Left cardiac atrium (tissue), 4 donors: ENCODE data around the gene DAB2IP. TPM values are rescaled to one million over a fixed set of nuclear protein-coding genes. Genes with fewer than 3 reads are reported as not detected.
"Not testable (repeated sequence)": the region's sequence is repeated elsewhere in the genome, so short reads cannot be mapped to it uniquely, and the experiment has no call there.

Experiments used
- ATAC-seq, 2 donors: fragments of 200-7000 bp; cut with Tn5 transposase; one replicate each; pipeline ENCODE4 v1.9.1; 2020; ENCODE audit warnings: mild to moderate bottlenecking in 2 of 2, moderate library complexity in 2 of 2
- DNase-seq: peaks from one replicate; pipeline ENCODE4 v3.0.0-alpha.2; 2020
- intact Hi-C, 2 donors: fragments of 100-400 bp; cut with DNase I; formaldehyde crosslinking; loops; one replicate each; pipeline versions ENCODE4 v1.14.1 to v1.15.1; 2022 to 2023
- long read RNA-seq: library from polyadenylated mRNA; unstranded; transcript quantifications from one replicate; pipeline ENCODE4 v2.0.0, GENCODE V29; 2021
- total RNA-seq, 2 donors: library from RNA; stranded (reverse); fragmentation: NEBNext Ultra II Directional; extraction: Animal tissue kit (Norgen Biotek cat#: 25700); gene quantifications; one replicate each; pipeline ENCODE4 v1.2.1, GENCODE V29; 2021
- donor health status: DM: no; HTN: yes; CAD: no.
- donor health status: DM: no; HTN: yes; CAD: no; lungs with severe emphysema.
- donor health status: DM: yes; HTN: yes; CAD: no.
- donor health status: Dilated cardiomyopathy.

The DAB2IP gene
- total RNA-seq: 10 to 100 TPM; 41.6 to 58.3 TPM
- long read RNA-seq, partial matches to known transcripts: 3 of 31 reads
- long read RNA-seq, other reads (novel, unspliced or antisense): 28 of 31 reads

DNA sequence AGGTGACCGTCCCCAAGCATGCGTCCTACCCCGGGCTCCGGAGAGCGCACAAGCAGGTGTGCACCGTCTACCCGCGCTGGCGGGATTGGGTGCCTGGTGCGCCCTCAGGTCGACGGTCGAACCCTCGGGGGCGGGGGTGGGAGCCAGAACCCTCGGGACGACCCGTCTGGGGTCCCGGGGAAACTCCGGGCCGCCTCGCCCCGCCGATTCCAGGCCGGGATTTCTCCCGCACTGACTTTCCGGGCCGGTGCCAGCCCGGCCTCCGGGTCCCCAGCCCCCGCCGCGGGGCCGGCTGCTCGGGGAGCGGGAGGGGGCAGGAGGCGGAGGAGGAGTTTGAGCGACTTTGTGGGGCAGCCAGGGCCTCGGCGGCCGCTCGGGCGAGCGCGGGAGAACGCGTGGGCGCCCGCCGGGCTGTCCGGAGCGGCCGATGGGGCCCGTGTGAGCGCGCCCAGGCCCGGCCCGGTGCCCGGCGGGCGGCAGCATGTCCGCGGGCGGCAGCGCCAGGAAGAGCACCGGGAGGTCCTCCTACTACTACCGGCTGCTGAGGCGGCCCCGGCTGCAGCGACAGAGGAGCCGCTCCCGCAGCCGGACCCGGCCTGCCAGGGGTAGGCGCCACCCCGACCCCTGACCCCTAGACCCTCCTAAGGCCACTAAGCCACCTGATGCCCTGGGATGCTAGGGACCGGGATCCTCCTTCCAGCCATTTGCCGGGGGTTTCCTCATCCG lies at the start of gene DAB2IP:
TSS of gene DAB2IP (plus strand) at position 340 of the 726 bp plus-strand sequence. CDS start at position 482, 142 bp downstream.
- ATAC-seq: peak; percentile 77 to 86
- intact Hi-C loops: loop anchor here in 1 of 2 donors (5.0 kb wide), 1 partner anchor 44 kb away; no protein-coding TSS in a partner anchor
- peak; percentile 64 for DNase-seq

DNA sequence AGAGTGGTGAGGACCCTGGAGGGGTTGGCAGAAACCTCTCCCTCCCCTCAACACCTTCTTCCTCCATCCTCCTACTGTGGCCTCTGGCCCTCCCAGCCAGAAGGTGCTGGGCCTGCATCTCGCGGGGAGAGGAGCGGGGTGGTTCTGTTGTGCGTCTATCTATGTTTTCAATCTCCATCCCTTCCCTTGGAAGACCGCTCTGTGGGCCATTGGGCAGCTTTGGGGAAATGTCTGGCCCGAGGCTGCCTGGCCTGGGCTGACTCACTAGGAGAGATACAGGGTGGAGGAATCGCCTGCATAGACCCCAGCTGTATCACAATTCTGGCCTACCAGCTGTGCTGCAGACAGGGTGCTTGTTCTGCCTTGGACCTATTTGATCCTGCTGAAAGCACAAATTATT lies 48.4 kb upstream of the DAB2IP start:
- DNase-seq (no peak), ATAC-seq (no peak)
- intact Hi-C loops: loop anchor here in 1 of 2 donors (10.0 kb wide), 1 partner anchor 48 kb away; no protein-coding TSS in a partner anchor

DNA sequence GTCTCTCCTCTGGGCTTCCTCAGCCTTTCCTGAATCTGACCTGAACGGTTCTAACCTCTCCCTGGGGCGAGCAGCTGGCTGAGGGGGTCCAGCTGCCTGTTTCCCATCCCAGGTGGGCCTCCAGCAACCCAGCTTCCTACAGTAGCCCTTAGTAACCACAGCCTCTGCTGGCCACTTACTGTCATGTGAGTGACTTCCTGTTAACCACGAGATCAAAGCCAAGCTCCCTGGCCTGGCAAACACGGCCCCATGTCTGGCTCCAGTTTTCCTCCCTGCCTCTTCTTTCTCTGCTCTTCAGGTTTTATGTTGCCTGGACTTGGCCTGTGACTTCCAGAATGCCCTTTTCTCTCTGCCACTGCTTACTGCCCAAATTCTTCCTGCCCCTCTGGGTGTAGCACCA lies 47.2 kb upstream of the DAB2IP start:
- intact Hi-C loops: loop anchor here in 1 of 2 donors (10.0 kb wide), 1 partner anchor 49 kb away; no protein-coding TSS in a partner anchor
- no peak for DNase-seq
- no peak for ATAC-seq

DNA sequence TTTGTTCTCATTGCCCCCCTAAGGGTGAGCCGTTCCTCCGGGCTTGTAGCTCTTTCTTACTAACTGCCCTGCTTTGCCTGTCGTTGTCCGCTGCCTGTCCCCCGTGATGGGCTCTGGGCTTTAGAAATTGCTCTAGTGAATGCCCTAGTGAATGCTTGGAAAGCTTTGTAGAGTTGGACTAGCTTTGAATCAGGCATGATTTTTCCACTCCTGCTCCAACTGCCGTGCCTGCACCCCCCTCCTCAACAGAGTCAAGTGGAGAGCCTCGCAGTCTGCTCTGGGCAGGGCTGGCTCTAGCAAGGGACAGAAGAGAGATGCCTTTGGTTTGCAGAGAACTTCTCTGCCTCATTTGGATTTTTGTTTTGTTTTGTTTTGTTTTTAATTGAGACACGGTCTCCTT lies 46.8 kb upstream of the DAB2IP start:
- no peak for DNase-seq
- no peak for ATAC-seq
- intact Hi-C loops: loop anchor here in 1 of 2 donors (5.0 to 10.0 kb wide), 2 partner anchors 48 to 50 kb away; partner anchors contain the start of gene DAB2IP

DNA sequence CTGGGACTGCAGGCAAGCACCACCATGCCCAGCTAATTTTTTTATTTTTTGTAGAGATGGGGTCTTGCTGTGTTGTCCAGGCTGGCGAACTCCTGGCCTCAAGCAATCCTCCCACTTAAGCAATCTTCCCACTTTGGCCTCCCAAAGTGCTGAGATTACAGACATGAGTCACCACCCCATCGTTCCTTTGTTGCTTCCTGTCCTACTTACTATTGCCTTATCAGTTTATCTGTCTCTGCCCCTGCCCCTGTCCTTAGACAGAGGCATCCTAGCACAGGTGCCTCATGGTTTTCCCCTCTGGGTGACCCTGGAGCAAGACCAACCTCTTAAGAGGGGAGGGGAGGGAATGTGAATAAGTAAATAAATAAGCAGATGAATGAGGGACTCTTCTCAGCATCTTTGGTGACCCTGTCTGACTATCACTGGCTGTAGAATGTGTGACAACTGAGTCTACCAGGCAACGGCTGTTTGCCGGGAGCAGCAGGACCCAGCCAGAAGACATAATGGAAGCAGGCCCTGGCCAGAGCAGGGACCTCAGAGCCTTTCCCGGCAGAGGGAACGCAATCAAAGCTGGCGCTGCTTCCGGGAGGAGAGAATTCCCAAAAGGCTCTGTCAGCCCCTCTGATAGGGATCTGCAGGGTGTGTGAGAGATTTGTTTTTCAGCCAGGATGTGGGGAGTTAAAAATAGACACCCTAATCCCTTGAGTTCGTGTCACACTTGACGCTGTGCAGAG lies 43.8 kb upstream of the DAB2IP start:
- intact Hi-C loops: loop anchor here in 1 of 2 donors (5.0 to 10.0 kb wide), 2 partner anchors 45 to 53 kb away; partner anchors contain the start of gene DAB2IP
- ATAC-seq (peak; percentile 75 to 83), DNase-seq (peak; percentile 78)

DNA sequence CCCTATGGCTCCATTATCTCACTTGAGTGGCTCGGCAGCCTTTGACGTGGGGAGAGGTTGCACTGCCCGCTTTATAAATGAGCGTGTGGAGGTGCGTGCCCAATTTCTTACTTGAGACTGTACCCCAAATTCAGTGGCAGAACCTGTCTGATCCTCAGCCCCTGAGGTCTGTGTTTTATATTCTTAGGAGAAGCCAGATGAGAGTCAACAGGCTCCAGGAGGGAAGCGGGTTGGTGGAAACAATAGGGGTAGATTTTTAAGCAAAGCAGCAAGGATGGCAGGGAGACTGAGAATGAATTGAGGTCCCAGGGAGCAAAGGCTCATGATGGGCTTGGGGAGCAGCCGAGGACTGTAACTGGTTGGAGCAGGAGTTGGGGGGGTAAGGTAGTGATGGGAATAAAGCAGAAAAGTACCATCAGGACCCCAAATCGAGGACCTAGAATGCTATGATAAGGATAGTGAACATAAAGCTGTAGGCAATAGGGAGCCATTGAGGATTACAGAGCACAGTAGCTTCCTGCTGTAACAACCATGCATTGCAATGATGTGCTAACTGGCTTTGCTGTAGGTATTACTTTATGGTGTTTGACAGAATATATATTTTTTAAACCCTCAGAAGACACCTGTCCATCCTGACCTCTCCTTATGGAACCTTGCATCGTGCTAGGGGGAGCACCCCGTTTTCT lies 43.1 kb upstream of the DAB2IP start:
- intact Hi-C loops: loop anchor here in 1 of 2 donors (5.0 to 10.0 kb wide), 2 partner anchors 44 to 54 kb away; partner anchors contain the start of gene DAB2IP
- no peak for DNase-seq

DNA sequence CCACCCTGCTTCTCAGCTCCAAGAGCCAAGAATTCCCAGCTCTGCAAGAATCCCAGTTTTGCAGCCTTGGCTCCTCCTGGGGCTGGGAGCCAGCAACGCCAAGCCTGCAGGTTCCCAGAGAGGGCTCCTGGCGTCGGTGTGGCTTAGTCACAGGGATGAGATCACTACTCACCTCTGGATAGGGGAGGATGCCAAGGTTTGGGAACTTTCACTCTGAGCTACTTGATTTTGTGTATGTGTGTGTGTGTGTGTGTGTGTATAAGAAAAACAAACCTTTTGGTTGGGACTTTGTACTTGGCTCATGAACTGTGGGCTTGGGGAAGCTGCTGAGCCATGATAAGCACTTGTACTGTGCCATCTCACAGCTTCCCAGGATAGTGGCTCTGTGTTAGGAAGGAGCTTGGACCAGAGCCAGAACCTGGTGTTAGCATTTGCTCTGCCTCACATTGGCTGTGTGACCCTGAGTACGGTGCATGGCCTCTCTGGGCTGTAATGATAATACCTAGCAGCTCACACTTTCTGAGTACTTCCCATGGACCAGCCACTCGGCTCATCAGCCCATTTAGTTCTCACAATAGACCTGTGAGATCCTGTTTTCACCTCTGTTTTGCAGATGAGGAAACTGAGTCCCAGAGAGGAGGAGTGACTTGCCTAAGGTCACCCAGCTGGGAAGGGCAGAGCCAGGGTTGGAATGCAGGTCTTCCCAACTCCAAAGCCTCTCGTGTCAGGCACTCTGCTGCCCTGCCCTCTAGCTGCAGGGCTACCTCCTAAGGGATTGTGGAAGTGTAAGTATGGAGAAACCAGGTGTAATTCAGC lies 41.4 kb upstream of the DAB2IP start:
- peak; percentile 79 for DNase-seq
- peak; percentile 61 to 86 for ATAC-seq
- intact Hi-C loops: loop anchor here in 1 of 2 donors (5.0 to 10.0 kb wide), 2 partner anchors 42 to 55 kb away; partner anchors contain the start of gene DAB2IP

More for the DNA sequence above, 43.1 kb upstream of the DAB2IP start:
- ATAC-seq: no peak

DNA sequence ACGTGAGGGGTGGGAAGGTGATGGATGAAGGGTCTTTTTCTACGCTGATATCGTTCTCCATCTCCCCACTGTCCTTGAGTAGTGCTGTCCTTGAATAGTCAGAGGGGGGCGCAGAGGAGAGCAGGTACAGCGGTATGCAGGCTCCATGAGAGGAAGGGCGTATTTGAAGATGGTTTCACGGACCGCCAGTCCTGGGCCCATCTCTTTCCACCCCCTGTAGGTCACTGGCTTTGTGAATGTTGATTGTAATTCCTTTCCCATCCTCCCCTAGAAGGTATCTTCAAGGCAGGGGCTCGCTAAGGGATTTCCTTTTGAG lies 40.8 kb upstream of the DAB2IP start:
- DNase-seq: no peak
- intact Hi-C loops: no loop called here
- no peak for ATAC-seq

DNA sequence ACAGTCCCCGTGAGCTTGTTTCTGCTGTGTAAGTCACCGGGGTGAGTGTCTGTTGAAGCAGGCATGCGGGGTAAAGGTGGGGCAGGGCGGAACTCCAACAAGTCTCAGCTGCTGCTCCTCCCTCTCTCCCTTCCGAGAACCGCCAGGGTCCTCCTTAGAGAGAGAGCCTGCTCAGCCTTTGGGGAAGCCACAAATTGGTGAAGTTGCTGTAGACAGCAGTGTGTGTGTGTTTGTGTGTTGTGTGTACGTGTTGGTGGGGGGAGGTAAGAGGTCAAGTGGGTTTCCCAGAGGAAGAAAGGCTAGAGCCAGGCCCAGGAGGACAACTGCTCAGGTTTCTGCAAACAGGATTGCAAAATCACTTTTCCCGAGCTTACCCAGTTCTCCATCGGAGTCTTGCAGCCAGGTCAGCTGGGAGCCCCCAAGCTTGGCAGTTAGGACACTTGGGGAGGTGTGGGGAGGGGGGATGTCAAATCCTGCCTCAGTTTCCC lies 38.9 kb upstream of the DAB2IP start:
- intact Hi-C loops: no loop called here
- DNase-seq: no peak
- ATAC-seq: peak in 1 of 2 donors; percentile 19

DNA sequence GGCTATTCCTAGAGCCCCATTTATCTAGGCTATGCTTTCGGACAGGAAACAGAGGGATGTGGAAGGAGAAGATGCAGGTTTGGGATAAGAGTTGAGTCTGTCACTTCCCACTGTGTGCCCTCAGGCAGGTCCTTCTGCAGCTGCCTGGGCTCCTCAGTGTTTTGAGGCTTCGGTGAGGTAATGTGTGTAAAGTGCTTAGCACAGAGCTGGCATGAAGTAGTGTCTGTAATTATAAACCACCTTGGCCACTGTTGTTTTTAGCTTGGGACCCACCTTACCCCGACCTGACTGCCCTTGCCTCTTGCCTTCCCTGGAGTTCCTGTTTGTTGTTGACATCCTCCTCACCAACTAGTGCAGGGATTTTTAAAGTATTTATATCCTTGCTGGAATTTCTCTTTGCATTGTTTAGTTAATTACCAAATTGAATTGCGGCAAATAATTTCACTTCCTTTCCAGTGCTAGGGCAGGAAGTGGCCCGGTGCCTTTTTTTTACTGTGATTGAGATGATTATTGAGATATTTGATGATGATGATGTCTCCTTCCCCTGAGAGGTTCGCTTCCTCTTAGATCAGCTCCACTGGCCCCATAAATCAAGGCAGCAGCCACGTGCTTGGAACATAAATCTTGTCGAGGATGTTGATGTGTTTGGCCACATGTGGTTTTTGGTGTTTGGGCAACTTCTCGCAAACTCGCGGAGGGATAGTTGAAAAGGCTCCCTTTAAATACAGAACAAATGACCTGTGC lies 38.3 kb upstream of the DAB2IP start:
- DNase-seq (no peak), ATAC-seq (no peak)
- intact Hi-C loops: no loop called here

DNA sequence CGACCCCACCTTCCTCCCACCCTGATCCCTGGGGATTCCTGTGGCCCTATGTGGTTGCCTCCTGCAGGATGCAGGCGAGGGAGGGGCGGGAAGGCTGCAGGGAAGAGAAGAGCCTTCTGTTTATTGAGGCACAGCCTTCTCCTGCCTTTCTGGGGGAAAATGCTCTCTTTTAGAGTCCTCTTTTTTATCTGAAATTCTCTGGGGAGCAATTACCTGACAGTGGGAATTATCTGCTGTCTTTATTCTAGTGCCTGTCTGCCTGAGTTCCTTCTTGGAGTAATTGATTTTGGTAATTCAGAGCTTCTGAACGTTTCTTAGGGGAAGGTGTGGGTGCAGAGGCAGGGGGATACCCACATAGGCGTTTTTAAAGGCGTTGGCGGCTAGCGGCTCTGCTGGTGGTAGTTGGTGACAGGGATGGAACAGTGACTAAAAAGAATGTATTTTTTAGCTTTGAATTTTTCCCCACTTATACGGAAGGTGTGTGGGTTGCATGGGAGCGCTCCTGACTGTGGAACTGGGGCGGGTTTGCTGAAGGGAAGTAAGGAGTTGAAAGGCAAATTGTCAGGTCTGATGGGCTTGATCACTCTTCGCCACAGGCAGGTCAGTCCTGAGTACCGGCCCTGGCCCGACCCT lies 35.2 kb upstream of the DAB2IP start:
- no peak for ATAC-seq
- intact Hi-C loops: no loop called here
- no peak for DNase-seq

DNA sequence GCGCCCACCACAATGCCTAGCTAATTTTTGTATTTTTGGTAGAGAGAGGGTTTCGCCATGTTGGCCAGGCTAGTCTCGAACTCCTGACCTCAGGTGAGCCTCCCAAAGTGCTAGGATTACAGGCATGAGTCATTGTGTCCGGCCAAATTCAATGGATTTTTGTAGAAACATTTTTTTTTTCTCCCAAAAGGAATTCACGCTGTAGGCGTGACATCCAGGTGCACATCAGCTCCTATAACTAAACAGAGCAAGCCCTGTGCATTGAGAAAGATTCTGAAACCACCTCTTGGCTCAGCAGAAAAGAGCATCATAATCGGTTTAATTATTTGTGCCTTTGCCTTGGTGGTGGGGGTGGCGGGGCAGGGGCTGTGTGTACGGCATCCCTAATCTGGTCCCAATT lies 32.9 kb upstream of the DAB2IP start:
- intact Hi-C loops: no loop called here
- DNase-seq: no peak
- no peak for ATAC-seq

DNA sequence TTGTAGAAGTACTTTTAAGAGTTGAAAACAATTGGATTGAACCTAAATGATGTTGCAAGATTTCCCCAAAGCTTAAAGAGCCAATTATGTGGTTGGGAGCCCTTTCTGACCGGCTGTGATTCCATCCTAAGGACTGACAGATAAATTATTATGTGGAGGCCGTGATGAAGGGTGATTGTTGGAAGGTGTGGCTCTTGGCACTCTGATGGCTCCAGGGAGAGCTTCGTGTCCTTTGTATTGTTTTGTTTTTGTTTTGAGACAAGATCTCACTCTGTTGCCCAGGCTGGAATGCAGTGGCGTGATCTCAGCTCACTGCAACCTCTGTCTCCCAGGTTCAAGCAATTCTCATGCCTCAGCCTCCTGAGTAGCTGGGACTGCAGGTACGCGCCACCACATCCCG lies 32.5 kb upstream of the DAB2IP start:
- ATAC-seq, DNase-seq, intact Hi-C loops: not testable (repeated sequence)

DNA sequence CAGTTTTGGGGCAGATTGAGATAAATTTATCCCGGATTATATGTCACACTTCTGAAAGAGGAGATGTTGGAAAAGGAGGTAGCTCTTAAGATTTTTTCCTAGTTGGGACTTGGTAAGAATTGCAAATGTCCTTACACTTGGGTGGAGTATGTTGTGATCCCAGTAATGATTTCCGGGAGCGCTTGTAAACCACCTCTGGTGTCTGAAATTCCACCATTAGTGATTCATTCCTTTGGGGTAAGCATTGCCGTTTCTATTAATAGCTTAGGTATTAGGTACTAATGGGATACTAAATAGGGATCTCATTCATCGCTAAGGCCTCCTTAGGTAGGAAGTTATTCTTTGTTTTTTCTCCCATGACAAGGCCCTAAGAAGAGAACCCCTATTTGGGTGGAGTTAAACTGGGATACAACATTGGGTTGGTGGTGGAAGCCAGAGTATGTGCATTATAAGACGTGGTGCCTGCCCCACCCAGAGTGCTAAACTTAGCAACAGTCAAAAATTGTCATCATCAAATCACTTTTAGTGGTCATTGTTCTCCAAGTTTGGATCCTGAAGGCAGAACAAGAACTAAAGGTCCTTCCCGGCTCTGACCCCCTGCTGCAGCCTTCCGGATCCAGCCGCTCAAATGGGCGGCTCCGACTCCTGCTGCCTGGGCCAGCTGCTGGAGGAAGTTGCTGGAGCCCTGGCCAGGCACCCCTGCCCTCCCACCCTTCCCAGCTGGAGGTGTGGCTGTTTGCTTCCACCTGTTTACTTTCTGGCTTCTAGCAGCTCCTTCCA lies 31.7 kb upstream of the DAB2IP start:
- DNase-seq (peak; percentile 70), ATAC-seq (peak in 1 of 2 donors; percentile 58)
- intact Hi-C loops: no loop called here

DNA sequence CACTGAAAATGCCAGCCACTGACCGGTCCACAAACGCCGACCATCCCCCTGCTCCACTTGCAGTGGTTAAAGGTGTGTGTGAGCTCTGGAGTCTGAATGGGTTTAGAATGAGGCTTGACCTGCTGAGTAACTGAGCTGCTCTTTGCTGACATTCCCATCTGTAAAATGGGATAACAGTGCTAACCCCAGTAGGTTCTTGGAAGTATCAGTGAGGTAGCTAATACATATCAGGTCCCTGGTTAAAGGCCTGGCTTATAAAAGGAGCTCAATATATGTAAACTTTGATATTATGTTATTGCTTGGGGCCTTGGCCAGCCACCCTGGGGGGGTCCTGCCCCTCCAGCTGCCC lies 31.1 kb upstream of the DAB2IP start:
- no peak for ATAC-seq
- intact Hi-C loops: no loop called here
- DNase-seq: no peak

DNA sequence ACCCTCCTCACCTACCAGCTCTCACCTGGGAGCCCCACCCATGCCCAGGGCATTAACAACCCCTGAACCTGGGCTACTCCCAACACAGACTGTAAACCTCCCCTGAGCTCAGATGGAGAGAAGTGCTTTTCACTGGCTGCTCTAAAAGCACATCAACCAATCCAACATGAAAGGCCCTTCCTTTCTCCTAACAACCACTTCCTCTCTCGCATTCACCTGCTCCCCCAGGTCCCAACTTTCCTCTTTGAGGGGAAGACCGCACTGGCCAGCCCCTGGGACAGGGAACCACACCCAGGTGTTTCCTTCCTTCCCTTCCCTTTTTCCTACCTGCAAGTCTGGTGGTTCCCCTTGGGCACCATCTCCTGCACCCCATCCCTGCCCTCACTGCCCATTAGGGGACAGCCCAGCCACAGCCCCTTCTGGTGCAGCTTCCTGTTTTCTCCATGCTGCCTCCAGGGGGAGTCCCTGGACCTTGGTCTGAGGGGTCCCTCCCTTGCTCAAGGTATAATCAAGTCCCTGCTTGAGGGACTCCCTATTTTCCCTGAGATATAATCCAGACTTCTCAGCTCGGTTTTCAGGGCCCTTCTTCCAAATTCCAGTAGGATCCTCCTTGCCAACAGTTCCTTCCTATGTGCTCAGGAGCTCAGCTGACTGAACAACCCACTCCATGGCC lies 30.5 kb upstream of the DAB2IP start:
- no peak for DNase-seq

More for the DNA sequence above, 30.5 kb upstream of the DAB2IP start:
- intact Hi-C loops: no loop called here
- peak in 1 of 2 donors; percentile 30 for ATAC-seq
